AG09309 (cell line): ENCODE data around the gene C17orf50.

Source experiments
- DNase-seq: peaks from one replicate; pipeline ENCODE4 v3.0.0-alpha.2; 2010; ENCODE audit warnings: low read depth
- H3K4me3 ChIP-seq: 2 replicates; pipeline ENCODE4 v1.5.1; 2011; ENCODE audit warnings: mild to moderate bottlenecking, low read depth, low read length, moderate library complexity; ENCODE audit not compliant: control insufficient read depth
- TF ChIP-seq, protein P1 (sequence below): IDR thresholded peaks from 2 replicates; pipeline ENCODE4 v1.5.1; 2011; ENCODE audit warnings: mild to moderate bottlenecking, low read depth, low read length, inconsistent platforms; ENCODE audit not compliant: insufficient read depth, control insufficient read depth; ENCODE audit errors: missing control alignments

Gene C17orf50

DNA sequence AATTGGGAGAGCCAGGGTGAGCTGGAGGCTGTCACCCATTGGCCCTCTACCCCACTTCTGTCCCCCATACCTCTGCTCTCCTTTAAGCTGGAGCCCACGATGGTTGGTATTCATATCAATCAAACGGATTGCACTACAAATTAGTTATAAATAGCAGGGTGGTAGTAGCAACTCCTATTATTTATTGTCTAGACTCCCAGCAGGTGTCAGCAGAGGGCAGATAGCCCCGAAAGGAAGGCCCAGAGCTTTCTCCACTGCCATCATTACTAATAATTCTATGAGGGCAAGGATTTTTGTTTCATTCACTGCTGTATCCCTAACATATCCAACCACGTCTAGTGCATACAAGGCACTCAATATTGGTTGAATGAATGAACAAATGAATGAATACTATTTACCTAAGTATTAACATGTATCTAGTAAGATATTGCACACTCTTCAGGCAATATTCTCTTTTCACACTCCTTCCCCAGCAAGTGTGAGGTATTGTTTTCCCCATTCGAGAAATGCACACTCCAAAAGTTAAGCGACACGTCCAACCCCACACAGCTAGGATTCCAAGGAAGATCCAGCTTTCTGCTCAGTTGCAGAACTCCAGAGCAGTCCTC, 6.3 kb downstream of the C17orf50 start:
- no peak overlapping the region for H3K4me3 ChIP-seq
- TF ChIP-seq, protein P1, sequence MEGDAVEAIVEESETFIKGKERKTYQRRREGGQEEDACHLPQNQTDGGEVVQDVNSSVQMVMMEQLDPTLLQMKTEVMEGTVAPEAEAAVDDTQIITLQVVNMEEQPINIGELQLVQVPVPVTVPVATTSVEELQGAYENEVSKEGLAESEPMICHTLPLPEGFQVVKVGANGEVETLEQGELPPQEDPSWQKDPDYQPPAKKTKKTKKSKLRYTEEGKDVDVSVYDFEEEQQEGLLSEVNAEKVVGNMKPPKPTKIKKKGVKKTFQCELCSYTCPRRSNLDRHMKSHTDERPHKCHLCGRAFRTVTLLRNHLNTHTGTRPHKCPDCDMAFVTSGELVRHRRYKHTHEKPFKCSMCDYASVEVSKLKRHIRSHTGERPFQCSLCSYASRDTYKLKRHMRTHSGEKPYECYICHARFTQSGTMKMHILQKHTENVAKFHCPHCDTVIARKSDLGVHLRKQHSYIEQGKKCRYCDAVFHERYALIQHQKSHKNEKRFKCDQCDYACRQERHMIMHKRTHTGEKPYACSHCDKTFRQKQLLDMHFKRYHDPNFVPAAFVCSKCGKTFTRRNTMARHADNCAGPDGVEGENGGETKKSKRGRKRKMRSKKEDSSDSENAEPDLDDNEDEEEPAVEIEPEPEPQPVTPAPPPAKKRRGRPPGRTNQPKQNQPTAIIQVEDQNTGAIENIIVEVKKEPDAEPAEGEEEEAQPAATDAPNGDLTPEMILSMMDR: peak; percentile 70
- no peak for DNase-seq

- TF ChIP-seq, protein P1: no peak
- H3K4me3 ChIP-seq: no peak overlapping the region
- DNase-seq: no peak
Measured at GRCh38 chr17:35768797-35769196, 8.1 kb downstream of the C17orf50 start.

- DNase-seq: no peak
- no peak overlapping the region for H3K4me3 ChIP-seq
- TF ChIP-seq, protein P1: peak; percentile 18
Measured at GRCh38 chr17:35769895-35770486, 9.3 kb downstream of the C17orf50 start.

DNA sequence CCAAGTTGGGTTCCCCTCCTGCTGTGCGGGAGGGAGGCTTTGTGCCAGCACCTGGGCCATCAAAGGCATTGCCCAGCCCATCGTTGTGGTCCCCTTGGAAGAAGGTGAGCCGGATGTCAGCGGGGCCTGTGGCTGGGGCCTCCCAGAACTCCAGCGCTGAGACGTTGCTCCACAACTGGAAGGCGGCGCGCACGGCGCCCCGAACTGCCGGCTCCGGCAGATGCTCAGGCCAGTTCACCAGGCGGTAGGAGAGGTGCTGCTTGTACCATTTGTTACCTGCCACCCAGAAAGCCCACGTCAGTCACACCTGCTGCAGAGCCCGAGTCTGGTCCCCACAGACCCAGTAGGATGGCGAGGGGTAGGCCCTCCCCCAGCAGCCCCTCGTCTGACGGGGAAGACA, 12.4 kb downstream of the C17orf50 start:
- H3K4me3 ChIP-seq: no peak overlapping the region
- DNase-seq: no peak
- TF ChIP-seq, protein P1: no peak

GRCh38 chr17:35773679-35774425, 13.2 kb downstream of the C17orf50 start:
- DNase-seq: no peak
- no peak overlapping the region for H3K4me3 ChIP-seq
- TF ChIP-seq, protein P1: no peak

GRCh38 chr17:35774499-35774898, 13.8 kb downstream of the C17orf50 start:
- TF ChIP-seq, protein P1: no peak
- no peak for DNase-seq
- no peak overlapping the region for H3K4me3 ChIP-seq
